Measurements from ENCODE around the gene SURF4.
A peak's percentile ranks its signal among the peaks of the same experiment; 100 is the strongest.

The SURF4 gene

GRCh38 chr9:133334161-133334560 lies 41.7 kb downstream of the SURF4 start:
- no peak overlapping the region for H2AFZ ChIP-seq (ENCODE audit: low read length)
- peaks cover 44% of the 10 kb centered on the region; the same call in 1 of the 2 replicates for H3K36me3 ChIP-seq (ENCODE audit: insufficient read depth, low read length)
- peak overlapping the region; percentile 79 for H3K4me2 ChIP-seq (ENCODE audit: low read depth, low read length, poor library complexity, severe bottlenecking)
- H3F3A ChIP-seq (ENCODE audit: low read depth), result no peaks in the 10 kb centered on the region
- peak overlapping the region; percentile 77 for H3K9ac ChIP-seq (ENCODE audit: low read depth, low read length, poor library complexity, severe bottlenecking)
- H3K79me2 ChIP-seq (ENCODE audit: insufficient read depth, low read length), result peaks cover 39% of the 10 kb centered on the region
- H3K9me3 ChIP-seq (ENCODE audit: insufficient read depth, low read depth, low read length), result no peaks in the 10 kb centered on the region
- H3K4me3 ChIP-seq (ENCODE audit: low read length, poor library complexity, severe bottlenecking), result peak overlapping the region; percentile 82
- peaks cover 24% of the 10 kb centered on the region for H3K4me1 ChIP-seq (ENCODE audit: insufficient read depth, low read length, poor library complexity, severe bottlenecking)
- no peak for TF ChIP-seq EZH2phosphoT487 (IDR thresholded peaks at IDR 0.05; ENCODE audit: borderline replicate concordance)
- TF ChIP-seq, protein P1, sequence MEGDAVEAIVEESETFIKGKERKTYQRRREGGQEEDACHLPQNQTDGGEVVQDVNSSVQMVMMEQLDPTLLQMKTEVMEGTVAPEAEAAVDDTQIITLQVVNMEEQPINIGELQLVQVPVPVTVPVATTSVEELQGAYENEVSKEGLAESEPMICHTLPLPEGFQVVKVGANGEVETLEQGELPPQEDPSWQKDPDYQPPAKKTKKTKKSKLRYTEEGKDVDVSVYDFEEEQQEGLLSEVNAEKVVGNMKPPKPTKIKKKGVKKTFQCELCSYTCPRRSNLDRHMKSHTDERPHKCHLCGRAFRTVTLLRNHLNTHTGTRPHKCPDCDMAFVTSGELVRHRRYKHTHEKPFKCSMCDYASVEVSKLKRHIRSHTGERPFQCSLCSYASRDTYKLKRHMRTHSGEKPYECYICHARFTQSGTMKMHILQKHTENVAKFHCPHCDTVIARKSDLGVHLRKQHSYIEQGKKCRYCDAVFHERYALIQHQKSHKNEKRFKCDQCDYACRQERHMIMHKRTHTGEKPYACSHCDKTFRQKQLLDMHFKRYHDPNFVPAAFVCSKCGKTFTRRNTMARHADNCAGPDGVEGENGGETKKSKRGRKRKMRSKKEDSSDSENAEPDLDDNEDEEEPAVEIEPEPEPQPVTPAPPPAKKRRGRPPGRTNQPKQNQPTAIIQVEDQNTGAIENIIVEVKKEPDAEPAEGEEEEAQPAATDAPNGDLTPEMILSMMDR (conservative IDR thresholded peaks at IDR 0.05; ENCODE audit: low read length), result no peak
- H4K20me1 ChIP-seq (ENCODE audit: insufficient read depth, low read length, poor library complexity, severe bottlenecking), result peaks cover 40% of the 10 kb centered on the region
- H3K27me3 ChIP-seq (ENCODE audit: insufficient read depth, low read length, poor library complexity, severe bottlenecking), result no peaks in the 10 kb centered on the region
- no peaks in the 10 kb centered on the region for H3K9me2 ChIP-seq (replicated peaks; ENCODE audit: low read depth, low read length)

GRCh38 chr9:133333566-133333965 lies 42.3 kb downstream of the SURF4 start:
- Histone ChIP-seq H4K20me1 (ENCODE audit: insufficient read depth, low read length, poor library complexity, severe bottlenecking) (peaks cover 40% of the 10 kb centered on the region), H3K4me2 (ENCODE audit: low read depth, low read length, poor library complexity, severe bottlenecking) (peak overlapping the region; percentile 79), H3K9me2 (replicated peaks; ENCODE audit: low read depth, low read length) (no peaks in the 10 kb centered on the region), H2AFZ (ENCODE audit: low read length) (no peak overlapping the region), H3K9me3 (ENCODE audit: insufficient read depth, low read depth, low read length) (no peaks in the 10 kb centered on the region), H3K4me3 (ENCODE audit: low read length, poor library complexity, severe bottlenecking) (peak overlapping the region; percentile 82), H3K79me2 (ENCODE audit: insufficient read depth, low read length) (peaks cover 39% of the 10 kb centered on the region), H3F3A (ENCODE audit: low read depth) (no peaks in the 10 kb centered on the region), H3K36me3 (ENCODE audit: insufficient read depth, low read length) (peaks cover 44% of the 10 kb centered on the region; the same call in 1 of the 2 replicates), H3K9ac (ENCODE audit: low read depth, low read length, poor library complexity, severe bottlenecking) (peak overlapping the region; percentile 77), H3K27me3 (ENCODE audit: insufficient read depth, low read length, poor library complexity, severe bottlenecking) (no peaks in the 10 kb centered on the region), H3K4me1 (ENCODE audit: insufficient read depth, low read length, poor library complexity, severe bottlenecking) (peaks cover 24% of the 10 kb centered on the region)
- TF ChIP-seq, protein P1 (conservative IDR thresholded peaks at IDR 0.05; ENCODE audit: low read length), result no peak
- no peak for TF ChIP-seq EZH2phosphoT487 (IDR thresholded peaks at IDR 0.05; ENCODE audit: borderline replicate concordance)

DNA sequence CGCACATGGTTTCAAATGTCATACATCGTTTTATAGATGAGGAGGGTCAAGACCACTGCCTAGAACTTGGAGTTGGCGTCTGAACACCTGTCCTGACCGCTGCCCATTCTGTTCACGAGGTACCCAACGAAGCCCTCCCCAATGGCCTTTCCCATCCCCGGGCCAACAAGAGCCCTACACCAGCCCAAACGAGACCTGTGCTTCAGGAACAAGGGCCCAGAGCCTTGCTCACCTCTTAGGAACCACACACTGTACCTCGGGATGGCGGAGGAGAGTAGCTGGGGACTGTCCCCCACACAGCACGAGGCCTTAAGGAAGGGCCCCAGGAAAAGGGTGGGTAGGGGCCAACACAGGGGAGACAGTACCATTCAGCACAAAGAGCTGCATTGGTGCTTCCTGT lies 42.8 kb downstream of the SURF4 start:
- Histone ChIP-seq H3K4me1 (ENCODE audit: insufficient read depth, low read length, poor library complexity, severe bottlenecking) (peaks cover 24% of the 10 kb centered on the region), H4K20me1 (ENCODE audit: insufficient read depth, low read length, poor library complexity, severe bottlenecking) (peaks cover 40% of the 10 kb centered on the region), H3K9me2 (replicated peaks; ENCODE audit: low read depth, low read length) (no peaks in the 10 kb centered on the region), H3K9ac (ENCODE audit: low read depth, low read length, poor library complexity, severe bottlenecking) (no peak overlapping the region), H3K9me3 (ENCODE audit: insufficient read depth, low read depth, low read length) (no peaks in the 10 kb centered on the region), H3K36me3 (ENCODE audit: insufficient read depth, low read length) (peaks cover 44% of the 10 kb centered on the region; the same call in 1 of the 2 replicates), H3K27me3 (ENCODE audit: insufficient read depth, low read length, poor library complexity, severe bottlenecking) (no peaks in the 10 kb centered on the region), H3K4me3 (ENCODE audit: low read length, poor library complexity, severe bottlenecking) (peak overlapping the region; percentile 82), H2AFZ (ENCODE audit: low read length) (no peak overlapping the region), H3K4me2 (ENCODE audit: low read depth, low read length, poor library complexity, severe bottlenecking) (peak overlapping the region; percentile 79), H3K79me2 (ENCODE audit: insufficient read depth, low read length) (peaks cover 39% of the 10 kb centered on the region), H3F3A (ENCODE audit: low read depth) (no peaks in the 10 kb centered on the region)
- TF ChIP-seq EZH2phosphoT487 (IDR thresholded peaks at IDR 0.05; ENCODE audit: borderline replicate concordance), result no peak
- TF ChIP-seq, protein P1 (conservative IDR thresholded peaks at IDR 0.05; ENCODE audit: low read length), result no peak

All from Loucy (cell line).